Adrenal gland (tissue), 12 donors: ENCODE data around the gene VBP1. TPM values are rescaled to one million over a fixed set of nuclear protein-coding genes. Genes with fewer than 3 reads are reported as not detected.
"Not testable (repeated sequence)": the region's sequence is repeated elsewhere in the genome, so short reads cannot be mapped to it uniquely, and the experiment has no call there.

ENCODE experiments used
- DNase-seq, 7 donors: peaks; one replicate each; pipeline ENCODE4 v3.0.0-alpha.2; 2019 to 2020
- H3K27ac ChIP-seq, 5 donors: fragments of 200-600 bp; sonication (generic) in 4 of 5; 1 replicate in 3 of 5; 2 replicates in 2 of 5; pipeline versions ENCODE4 v1.5.1 to v1.8.0; 2016 to 2020; ENCODE audit warnings: mild to moderate bottlenecking in 1 of 5
- H3K27me3 ChIP-seq: fragments of 200-600 bp; 2 replicates; pipeline ENCODE4 v1.8.0; 2021
- H3K36me3 ChIP-seq, 2 donors: fragments of 200-600 bp; replicated peaks in 1 of 2; 1 replicate in 1 of 2; 2 replicates in 1 of 2; pipeline versions ENCODE4 v1.5.1 to v1.8.0; 2018 to 2022
- H3K4me1 ChIP-seq, 2 donors: fragments of 200-600 bp; replicated peaks in 1 of 2; 1 replicate in 1 of 2; 2 replicates in 1 of 2; pipeline versions ENCODE4 v1.5.1 to v1.8.0; 2018 to 2021
- H3K4me3 ChIP-seq, 4 donors: fragments of 200-600 bp; sonication (generic) in 3 of 4; one replicate each; pipeline ENCODE4 v1.5.1; 2016 to 2018
- H3K9me3 ChIP-seq, 3 donors: fragments of 200-600 bp; sonication (generic) in 1 of 3; replicated peaks in 1 of 3; 1 replicate in 2 of 3; 2 replicates in 1 of 3; pipeline versions ENCODE4 v1.5.1 to v1.8.0; 2016 to 2021
- CTCF ChIP-seq, 6 experiments: fragments of 450-650 bp in 4 of 6; fragments of 200-600 bp in 2 of 6; sonication (generic) in 1 of 6; IDR thresholded peaks; 1 replicate in 5 of 6; 2 replicates in 1 of 6; pipeline versions ENCODE4 v1.5.1 to v1.8.0; 2016 to 2021; ENCODE audit warnings: antibody characterized with exemption in 6 of 6, mild to moderate bottlenecking in 2 of 6, moderate library complexity in 1 of 6
- POLR2A ChIP-seq, 2 donors: fragments of 450-650 bp; IDR thresholded peaks; one replicate each; pipeline ENCODE4 v1.6.1; 2017; ENCODE audit warnings: antibody characterized with exemption in 2 of 2, mild to moderate bottlenecking in 2 of 2, moderate library complexity in 1 of 2
- WGBS, 4 donors: extraction: QIAGEN DNeasy Blood & Tissue Kit in 2 of 4; methylation state at CpG; one replicate each; pipeline versions ENCODE4 v1.1.5 to v1.1.7; 2013 to 2017; 5-methylcytosine and 5-hydroxymethylcytosine counted together
- intact Hi-C, 2 donors: fragments of 100-400 bp; cut with DNase I; formaldehyde crosslinking; loops; one replicate each; pipeline versions ENCODE4 v1.14.1 to v1.15.0; 2022 to 2023
- polyA plus RNA-seq, 3 donors: library from polyadenylated mRNA; stranded (reverse); fragments of 200-250 nt in 2 of 3; fragments of 350-450 nt in 1 of 3; fragmentation: Illumina TruSeq in 1 of 3; extraction: RNeasy Lipid Tissue Mini Kit (QIAGEN cat#74804) in 1 of 3; gene quantifications; one replicate each; pipeline ENCODE4 v1.2.3, GENCODE V29; 2013 to 2014
- total RNA-seq, 9 donors: library from RNA; depleted of rRNA in 4 of 9; stranded (reverse); fragments of >200 nt in 4 of 9; fragments of 120-200 nt in 1 of 9; fragmentation: NEBNext Ultra II Directional in 1 of 9; extraction: Animal tissue kit (Norgen Biotek cat#: 25700) in 1 of 9; gene quantifications; one replicate each; pipeline versions ENCODE4 v1.1.0 to v1.2.4, GENCODE V29; 2013 to 2023
- donor health status: healthy with polysubstance abuse.
- donor health status: Bipolar disorder and iron deficiency.
- donor health status: DM: yes; HTN: yes; CAD: no.
- donor health status: DM: no; HTN: no; CAD: no.
- donor health status: DM: no; HTN: no; CAD: no.
- donor health status: DM: yes; HTN: yes; CAD: no.

The VBP1 gene
- total and polyA plus RNA-seq, 12 donors, result 18.2 to 94.0 (median 39.9) TPM

GRCh38 chrX:155262970-155263754 is 46.9 kb downstream of the VBP1 start:
- Histone ChIP-seq H3K27me3 (no peaks in the 10 kb centered on the region), H3K4me1 (no peaks in the 10 kb centered on the region), H3K9me3 (no peaks in the 10 kb centered on the region), H3K27ac (no peak overlapping the region), H3K4me3 (no peak overlapping the region), H3K36me3 (no peaks in the 10 kb centered on the region)
- intact Hi-C loops, result no loop called here
- no peak for TF ChIP-seq CTCF (IDR thresholded peaks at IDR 0.05)
- no peak for TF ChIP-seq POLR2A (IDR thresholded peaks at IDR 0.05)
- DNase-seq, result no peak
- WGBS, 4 donors, result 41 to 51% (median 45%) methylated on average over 5 of the region's 5 CpGs

GRCh38 chrX:155263854-155264628 is 47.8 kb downstream of the VBP1 start, which contains the start of gene RAB39B:
Gene RAB39B, minus strand, starts transcription at chrX:155264491. Its CDS starts 203 bp downstream, at chrX:155264288.
- H3K27me3 ChIP-seq, result no peaks in the 10 kb centered on the region
- intact Hi-C loops, result no loop called here
- no peaks in the 10 kb centered on the region for H3K4me1 ChIP-seq
- H3K4me3 ChIP-seq, result peak within 1 kb of the TSS in 1 of 4 donors; percentile 49
- TF ChIP-seq CTCF (IDR thresholded peaks at IDR 0.05), result no peak
- no peak for TF ChIP-seq POLR2A (IDR thresholded peaks at IDR 0.05)
- peak; percentile 50 to 82 (median 59) for DNase-seq
- peak within 1 kb of the TSS in 1 of 5 donors; percentile 56 for H3K27ac ChIP-seq
- no peaks in the 10 kb centered on the region for H3K36me3 ChIP-seq
- H3K9me3 ChIP-seq, result no peaks in the 10 kb centered on the region
- WGBS, 4 donors, result 1 to 48% (median 13%) methylated on average over 12 to 58 of the region's 58 CpGs

GRCh38 chrX:155266439-155266838 is 50.2 kb downstream of the VBP1 start:
- H3K4me1 ChIP-seq, result no peaks in the 10 kb centered on the region
- no peaks in the 10 kb centered on the region for H3K27me3 ChIP-seq
- intact Hi-C loops, result no loop called here
- H3K4me3 ChIP-seq, result no peak overlapping the region
- no peaks in the 10 kb centered on the region for H3K36me3 ChIP-seq
- 72 to 82% (median 81%) methylated on average over 1 of the region's 1 CpG for WGBS, 4 donors
- TF ChIP-seq CTCF (IDR thresholded peaks at IDR 0.05), result no peak
- TF ChIP-seq POLR2A (IDR thresholded peaks at IDR 0.05), result no peak
- no peak for DNase-seq
- H3K9me3 ChIP-seq, result no peaks in the 10 kb centered on the region
- no peak overlapping the region for H3K27ac ChIP-seq

- H3K4me3 ChIP-seq, H3K36me3 ChIP-seq, H3K9me3 ChIP-seq, H3K27me3 ChIP-seq, intact Hi-C loops, H3K4me1 ChIP-seq, DNase-seq, H3K27ac ChIP-seq: not testable (repeated sequence)
- 50 to 93% (median 78%) methylated on average over 1 of the region's 1 CpG for WGBS, 4 donors
Measured at GRCh38 chrX:155267995-155268394, 51.7 kb downstream of the VBP1 start.
